NK-92 treated with Interleukin-12 subunit alpha and Interleukin-12 subunit beta, amount 100 ng/mL, for 24 hours (cell line): Measurements from ENCODE around the gene SELENOO.
"Not testable (repeated sequence)": the region's sequence is repeated elsewhere in the genome, so short reads cannot be mapped to it uniquely, and the experiment has no call there.

Experiments used
- DNase-seq: peaks from one replicate; lab custom pipeline; 2025; lab: John Stamatoyannopoulos, UW

The SELENOO gene

GRCh38 chr22:50199829-50200460 lies 866 bp upstream of the SELENOO start:
- DNase-seq: no peak

GRCh38 chr22:50201191-50202129 lies 649 bp downstream of the SELENOO start:
- DNase-seq: no peak

- DNase-seq: no peak
These were observed 1.4 kb downstream of the SELENOO start for GRCh38 chr22:50202130-50202666.

GRCh38 chr22:50203288-50203687 lies 2.5 kb downstream of the SELENOO start:
- no peak for DNase-seq

DNA sequence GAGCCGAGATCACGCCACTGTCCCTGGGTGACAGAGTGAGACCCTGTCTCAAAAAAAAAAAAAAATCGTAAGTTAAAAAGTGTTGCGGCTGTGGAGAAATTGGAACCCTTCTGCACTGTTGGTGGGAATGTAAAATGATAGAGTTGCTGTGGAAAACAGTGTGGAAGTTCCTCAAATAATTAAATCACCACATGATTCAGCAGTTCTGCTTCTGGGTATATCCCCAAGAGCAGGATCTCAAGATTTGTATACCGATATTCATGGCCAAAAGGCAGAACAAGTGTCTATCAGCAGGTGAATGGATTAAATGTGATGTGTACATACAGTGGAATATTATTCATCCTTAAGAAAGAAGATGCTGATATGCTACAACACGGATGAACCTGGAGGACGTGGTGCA lies 3.8 kb downstream of the SELENOO start:
- no peak for DNase-seq

DNA sequence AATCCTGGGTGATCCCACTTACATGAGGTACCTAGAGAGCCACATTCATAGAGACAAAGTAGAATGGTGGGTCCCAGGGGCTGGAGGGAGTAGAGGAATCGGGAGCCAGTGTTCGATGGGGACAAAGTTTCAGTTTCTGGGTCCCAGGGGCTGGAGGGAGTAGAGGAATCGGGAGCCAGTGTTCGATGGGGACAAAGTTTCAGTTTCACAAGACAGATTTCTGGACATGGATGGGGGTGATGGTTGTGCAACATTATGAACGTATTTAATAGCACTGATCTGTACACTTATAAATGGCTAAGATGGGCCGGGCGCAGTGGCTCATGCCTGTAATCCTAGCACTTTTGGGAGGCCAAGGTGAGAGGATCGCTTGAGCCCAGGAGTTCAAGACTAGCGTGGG lies 4.2 kb downstream of the SELENOO start:
- DNase-seq: not testable (repeated sequence)

DNA sequence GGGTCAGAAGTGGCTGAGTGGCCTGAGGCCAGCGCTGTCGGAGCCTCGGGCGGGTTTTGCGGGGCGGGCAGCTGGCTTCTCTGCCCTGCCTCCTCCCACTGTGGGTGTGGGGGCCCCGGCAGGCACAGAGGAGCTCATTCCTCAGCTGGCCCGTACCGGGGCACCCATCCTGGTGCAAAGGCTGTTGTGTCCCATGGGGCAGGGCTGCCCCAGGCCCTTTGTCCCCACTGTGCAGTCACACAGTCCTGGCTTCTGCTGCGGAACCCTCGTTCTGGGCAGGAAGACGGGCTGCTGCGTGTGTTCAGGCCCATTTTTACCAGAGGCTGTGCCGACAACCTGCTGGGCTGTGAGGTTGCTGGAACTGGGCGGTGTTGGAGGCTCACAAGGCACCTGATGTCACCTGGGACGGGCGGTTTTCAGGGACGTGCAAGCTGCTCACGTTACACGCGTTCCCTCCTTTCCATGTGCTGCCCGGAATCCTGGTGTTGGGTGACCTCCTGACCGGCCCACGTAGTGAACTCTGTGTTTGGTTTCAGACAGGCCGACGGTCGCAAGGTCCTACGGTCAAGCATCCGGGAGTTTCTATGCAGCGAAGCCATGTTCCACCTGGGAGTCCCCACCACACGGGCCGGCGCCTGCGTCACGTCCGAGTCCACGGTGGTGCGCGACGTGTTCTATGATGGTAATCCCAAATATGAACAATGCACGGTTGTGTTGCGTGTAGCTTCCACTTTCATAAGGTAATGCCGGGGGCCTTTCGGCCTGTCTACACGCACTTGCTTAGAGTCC lies 5.2 kb downstream of the SELENOO start:
- DNase-seq: no peak

DNA sequence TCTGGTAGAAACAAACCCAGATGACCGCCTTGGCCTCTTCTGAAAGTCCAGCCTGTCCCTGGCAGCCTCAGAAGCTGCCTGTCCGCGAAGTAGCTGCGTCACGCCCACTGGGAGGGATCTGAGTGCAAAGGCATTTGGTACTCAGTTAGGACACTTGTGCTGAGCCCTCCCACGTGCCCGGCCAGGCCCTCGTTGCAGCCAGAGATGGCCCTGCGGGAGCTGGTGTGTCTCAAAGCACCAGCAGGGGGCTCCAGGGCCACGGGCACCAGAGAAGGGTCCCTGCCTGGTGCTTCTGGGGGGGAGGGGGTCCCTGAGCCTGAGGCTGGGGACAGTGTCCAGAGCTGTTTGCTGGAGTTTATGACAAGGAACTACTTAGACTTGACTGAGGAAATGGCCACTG lies 5.8 kb downstream of the SELENOO start:
- no peak for DNase-seq

- no peak for DNase-seq
These were observed 6.8 kb downstream of the SELENOO start for GRCh38 chr22:50207383-50208140.

DNA sequence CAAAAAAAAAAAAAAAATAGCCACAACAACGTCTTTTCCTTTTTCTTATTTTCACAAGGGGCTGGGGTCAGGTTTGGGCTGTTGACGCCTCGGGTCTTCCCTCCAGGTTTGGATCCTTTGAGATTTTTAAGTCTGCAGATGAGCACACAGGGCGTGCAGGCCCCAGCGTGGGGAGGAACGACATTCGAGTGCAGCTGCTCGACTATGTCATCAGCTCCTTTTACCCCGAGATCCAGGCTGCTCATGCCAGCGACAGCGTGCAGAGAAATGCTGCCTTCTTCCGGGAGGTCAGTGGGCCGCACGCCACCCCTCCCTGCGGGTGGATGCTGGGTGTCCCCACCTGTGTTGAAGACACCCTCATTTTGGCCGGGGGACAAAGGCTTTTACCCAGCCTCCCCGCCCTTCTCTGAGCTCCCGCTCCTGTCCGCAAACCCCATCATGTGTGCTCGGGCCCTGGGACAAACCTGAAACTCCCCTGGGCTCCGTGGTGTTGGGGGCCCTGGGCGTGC lies 7.7 kb downstream of the SELENOO start:
- no peak for DNase-seq

DNA sequence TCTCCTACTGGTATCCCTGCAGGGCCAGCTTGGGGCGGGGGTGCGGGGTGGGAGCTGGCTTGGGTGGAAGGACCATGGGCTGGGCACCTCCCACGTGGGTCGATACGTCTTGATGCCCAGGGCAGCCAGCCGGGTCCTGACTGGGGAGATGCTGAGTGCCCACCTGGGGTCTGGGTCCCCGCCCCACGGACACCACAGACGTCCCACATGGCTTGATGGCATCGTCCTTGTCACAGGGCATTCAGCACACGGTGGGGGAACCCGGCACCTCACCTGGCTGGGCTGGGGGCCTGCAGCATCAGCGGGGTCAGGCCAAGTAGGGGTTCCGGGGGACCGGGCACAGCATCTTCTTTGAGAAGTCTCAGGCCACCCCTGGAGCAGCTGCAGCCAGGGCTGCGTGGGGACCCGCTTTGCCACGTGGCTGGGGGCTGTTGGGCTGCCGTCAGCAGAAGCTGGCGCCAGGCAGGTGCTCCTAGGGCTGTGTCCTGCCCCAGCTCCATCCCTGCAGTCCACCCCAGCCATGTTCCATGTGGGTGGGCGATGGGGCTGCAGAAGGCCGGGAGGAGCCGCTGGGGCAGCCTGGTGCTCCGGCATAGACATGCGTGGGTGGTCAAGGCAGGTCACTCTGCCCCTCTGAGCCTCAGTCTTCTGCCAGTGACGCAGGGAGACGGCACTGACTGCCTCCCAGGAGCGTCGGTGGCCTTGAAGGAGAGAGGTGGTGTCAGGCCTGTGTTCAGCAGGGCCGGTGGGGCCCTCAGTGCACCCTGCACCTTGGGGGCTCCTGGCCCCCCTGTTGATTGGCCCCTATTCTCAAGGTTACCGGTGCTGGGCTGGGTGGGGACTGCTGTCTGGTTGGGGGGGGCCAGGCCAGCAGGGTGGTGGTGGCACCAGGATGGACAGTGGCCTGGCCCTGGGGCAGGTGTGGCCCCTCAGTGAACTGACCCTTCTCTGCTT lies 8.4 kb downstream of the SELENOO start:
- DNase-seq: no peak

DNA sequence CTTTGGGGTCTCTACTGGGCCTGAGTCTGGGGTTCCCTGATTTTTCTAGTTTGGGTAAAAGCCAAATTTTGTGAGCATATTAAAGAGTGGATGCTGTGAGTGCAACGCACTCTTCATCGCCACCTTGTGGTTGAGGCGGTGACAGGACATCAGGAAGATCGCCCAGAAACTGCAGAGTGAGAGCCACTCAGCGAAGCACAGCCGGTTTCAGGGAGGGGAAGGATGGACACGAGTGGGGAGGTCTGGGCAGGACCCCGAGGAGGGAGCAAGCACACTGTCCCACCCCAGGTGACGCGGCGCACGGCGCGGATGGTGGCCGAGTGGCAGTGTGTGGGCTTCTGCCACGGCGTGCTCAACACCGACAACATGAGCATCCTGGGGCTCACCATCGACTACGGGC lies 9.1 kb downstream of the SELENOO start:
- no peak for DNase-seq

GRCh38 chr22:50210378-50211139 lies 9.7 kb downstream of the SELENOO start:
- DNase-seq: no peak

DNA sequence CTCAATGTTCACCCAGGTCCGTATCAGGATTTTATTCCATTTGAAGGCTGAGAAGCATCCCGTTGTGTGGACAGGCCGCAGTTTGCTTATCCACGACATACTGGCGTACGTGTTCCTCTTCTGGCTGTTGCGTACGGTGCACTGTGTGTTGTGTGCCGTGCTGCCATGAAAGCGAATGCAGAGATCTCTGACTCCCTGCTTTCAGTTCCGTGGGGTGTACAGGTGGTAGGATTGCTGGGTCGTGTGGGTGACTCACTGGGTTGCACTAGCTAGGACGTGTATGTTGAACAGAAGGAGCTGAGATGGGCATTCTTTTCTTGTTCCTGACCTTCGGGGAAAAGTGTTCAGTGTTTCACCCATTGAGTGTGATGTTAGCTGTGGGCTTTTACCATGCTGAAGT lies 10.3 kb downstream of the SELENOO start:
- DNase-seq: no peak

GRCh38 chr22:50213263-50213662 lies 12.5 kb downstream of the SELENOO start:
- no peak for DNase-seq

GRCh38 chr22:50215297-50216054 lies 14.7 kb downstream of the SELENOO start:
- no peak for DNase-seq

DNA sequence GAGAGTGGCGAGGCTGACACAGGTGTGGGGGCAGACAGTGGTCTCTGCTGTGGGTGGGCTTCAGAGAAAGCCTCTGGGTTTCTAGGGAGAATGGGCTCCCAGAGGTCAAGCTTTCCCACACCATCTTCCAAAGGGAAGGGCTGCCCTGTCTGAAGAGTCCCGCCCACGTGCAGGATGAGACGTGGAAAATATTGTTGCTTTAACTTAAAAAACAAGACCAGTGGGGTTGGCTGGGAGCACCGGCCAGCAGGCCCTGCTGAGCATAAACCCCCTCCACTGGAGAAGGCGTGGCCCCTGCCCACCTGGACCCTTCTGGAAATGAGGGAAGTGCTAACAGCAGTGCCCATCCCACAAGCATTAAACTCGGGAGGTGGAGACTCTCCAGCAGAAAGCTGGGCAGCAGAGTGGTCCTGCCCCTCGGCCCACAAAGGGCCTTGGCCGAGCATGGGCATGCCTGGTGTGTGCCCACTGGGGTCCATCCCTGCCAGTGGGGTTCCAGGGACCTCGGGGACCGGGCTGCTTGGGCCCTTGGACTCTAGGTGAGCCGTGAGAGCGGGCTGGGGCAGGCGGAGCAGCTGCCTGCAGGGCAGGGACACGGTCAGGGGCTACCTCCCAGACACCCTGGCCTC lies 15.4 kb downstream of the SELENOO start:
- DNase-seq: no peak
